ENCODE data around the gene TRAPPC5.

Gene TRAPPC5

DNA sequence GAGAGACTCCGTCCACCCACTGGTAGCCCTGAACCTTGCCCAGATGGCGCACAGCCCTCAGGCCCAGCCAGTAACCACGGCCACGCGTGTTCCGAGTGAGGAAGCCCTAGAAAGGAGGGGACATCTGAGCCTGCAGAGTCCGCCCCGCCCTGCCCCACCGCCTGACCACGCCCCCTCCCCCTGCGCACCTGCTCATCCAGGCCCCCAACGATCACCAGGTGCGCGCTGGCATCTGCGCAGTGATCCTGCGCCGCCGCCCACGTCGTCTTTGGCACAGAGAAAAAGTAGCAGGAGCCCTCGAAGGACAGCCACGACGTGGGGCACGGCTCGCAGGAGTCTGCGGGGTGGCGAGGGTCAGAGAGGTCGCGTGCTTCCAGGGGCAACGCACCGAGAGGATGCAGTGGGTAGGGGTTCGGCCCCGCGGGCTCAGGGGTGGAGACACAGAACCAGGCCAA is 49.2 kb downstream of the TRAPPC5 start:
- DNase-seq (ENCODE audit: insufficient read length, low spot score) (no peak), FAIRE-seq (no peak)

DNA sequence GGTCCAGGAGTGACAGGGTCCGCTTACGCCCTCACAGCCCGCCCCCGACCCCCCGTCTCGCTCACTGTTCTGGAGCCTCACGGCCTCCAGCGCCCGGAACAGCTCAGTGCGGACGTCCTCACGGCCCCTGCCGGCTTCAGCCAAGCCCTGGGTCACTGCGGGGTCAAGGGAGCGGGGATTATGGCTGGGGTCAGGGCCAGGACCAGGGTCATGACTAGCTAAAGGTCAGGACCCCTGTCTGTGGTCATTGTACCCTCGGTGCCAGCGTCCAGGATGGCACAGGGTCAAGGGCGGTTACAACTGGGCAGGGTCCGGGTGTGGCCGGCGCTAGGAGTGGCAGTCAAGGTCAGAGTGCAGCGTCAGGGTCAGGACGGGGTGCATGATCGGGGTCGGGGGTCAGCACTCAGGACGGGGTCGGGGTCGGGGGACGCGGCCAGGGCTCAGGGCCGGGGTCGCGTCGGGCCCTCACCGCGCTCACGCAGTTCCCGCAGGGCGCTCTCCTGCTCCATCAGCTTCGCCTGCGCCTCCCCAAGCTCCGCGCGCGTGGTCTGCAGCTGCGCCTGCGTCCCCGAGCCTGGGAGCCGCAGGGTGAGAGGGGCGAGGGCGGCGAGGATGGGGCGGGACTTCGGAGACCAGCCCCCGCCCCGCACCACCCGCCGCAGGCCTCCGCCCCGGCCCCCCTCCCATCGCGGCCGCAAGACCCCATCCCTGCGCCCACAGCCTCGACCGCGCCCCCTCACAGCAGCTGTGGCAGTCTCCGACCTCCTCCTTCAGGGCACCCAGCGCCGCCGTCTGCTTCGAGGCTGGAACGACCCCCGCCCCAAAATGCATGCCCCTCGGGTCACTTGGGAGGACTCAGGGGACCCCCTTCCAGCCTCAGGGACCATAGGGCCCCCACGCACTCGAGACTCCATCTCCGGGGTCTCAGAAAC is 49.9 kb downstream of the TRAPPC5 start:
- FAIRE-seq (no peak), DNase-seq (ENCODE audit: insufficient read length, low spot score) (no peak)

- no peak for FAIRE-seq
Measured at GRCh38 chr19:7731218-7731595, 50.6 kb downstream of the TRAPPC5 start.

GRCh38 chr19:7731615-7732014 is 51.0 kb downstream of the TRAPPC5 start:
- no peak for DNase-seq (ENCODE audit: insufficient read length, low spot score)
- FAIRE-seq = no peak

More at GRCh38 chr19:7731218-7731595, 50.6 kb downstream of the TRAPPC5 start:
- no peak for DNase-seq (ENCODE audit: insufficient read length, low spot score)

DNA sequence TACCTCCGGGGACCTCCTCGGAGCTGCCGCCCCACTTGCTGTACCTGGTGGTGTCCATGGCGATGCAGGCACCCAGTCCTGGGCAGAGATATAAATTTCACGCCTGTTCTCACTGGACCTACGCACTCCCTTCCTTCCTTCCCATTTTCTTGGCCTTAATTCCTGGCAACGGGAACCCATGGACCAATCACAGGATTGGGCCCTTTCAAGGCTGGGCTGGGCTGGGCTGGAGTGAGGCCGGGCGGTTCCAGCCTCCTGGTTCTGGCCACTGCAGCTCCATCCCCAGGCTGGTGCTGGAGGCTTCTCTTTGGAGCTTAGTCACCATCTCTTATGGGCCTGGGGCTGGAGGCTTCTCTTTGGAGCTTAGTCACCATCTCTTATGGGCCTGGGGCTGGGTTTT is 51.4 kb downstream of the TRAPPC5 start, which contains the start of gene CLEC4G:
CLEC4G (minus strand) TSS at position 66 of the 400 bp plus-strand sequence; CDS start at position 58, 8 bp downstream.
- DNase-seq (ENCODE audit: insufficient read length, low spot score) (no peak), FAIRE-seq (no peak)

DNA sequence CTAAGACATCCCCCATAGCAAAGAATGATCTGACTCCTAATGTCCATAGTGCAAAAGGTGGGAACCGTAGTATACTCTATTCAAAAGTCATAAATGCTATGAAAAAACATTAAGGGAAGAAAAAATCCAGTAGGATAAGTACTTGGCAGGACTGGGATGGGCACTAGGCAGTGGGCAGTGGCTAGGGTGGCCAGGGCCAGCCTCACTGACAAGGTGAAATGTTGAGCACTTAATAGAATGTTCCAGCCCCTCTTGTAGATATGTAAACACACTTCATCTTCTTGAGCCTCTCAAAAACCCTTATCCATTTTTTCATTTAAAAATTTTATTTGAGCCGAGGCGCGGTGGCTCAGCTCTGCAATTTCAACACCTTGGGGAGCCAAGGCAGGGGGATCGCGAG is 52.7 kb downstream of the TRAPPC5 start:
- FAIRE-seq = no peak
- no peak for DNase-seq (ENCODE audit: insufficient read length, low spot score)

DNA sequence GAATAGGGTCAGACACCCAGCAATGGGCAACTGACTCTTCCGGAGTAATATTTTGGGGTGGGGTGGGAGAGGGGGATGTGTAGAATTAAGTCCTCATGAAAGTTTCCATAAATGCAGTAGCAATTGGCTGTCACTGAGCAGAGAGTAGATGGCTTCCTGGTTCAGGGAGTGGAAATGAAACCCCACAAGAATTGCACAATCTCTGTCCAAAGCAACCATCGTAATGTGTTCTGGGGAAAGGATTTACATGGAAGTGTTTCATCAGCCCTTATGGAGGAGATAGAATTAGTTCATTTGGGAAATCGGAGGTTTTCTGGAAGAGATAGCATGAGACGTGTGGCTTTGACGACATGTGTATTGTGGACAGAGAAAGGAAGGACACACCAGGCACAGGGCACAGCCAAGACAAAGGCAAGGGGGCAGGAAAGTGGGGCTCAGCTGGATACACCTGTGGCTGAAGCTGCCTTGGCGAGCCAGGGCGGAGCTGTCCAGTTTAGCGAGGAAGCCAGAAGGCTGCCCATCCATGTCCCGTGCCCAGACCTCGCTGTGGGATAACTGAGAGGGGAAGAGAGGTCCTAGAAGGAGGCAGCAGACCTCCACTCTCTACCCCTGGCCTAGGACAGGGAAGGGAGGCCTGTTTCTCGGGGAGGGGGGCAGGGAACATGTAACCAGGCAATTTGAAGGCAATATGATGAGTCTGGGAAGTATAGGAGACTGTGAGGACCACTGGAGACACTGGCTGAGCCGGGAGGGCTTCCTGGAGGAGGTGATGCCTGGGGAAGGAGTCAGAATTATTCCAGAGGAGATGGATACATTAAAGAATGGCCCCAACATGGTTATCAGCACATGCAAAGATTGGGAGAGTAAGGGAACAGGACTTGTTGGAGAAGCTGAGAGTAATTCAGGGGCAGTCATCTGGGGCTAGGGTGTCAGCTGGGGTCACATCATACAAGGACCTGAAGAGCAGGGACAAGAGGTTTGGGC is 53.9 kb downstream of the TRAPPC5 start:
- DNase-seq (ENCODE audit: insufficient read length, low spot score) = no peak
- peak; percentile 33 for FAIRE-seq

DNA sequence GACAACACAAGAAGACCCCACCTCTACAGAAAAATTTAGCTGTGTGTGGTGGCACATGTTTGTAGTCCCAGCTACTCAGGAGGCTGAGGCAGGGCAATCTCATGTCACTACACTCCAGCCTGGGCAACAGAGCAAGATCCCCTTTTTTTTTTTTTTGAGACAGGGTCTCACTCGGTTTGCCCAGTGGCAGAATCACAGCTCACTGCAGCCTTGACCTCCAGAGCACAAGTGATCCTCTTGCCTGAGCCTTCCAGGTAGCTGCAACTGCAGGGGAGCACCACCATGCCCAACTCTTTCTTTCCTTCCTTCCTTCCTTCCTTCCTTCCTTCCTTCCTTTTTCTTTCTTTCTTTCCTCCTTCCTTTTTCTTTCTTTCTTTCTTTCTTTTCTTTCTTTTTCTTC is 55.5 kb downstream of the TRAPPC5 start:
- DNase-seq (ENCODE audit: insufficient read length, low spot score) = no peak
- no peak for FAIRE-seq

DNA sequence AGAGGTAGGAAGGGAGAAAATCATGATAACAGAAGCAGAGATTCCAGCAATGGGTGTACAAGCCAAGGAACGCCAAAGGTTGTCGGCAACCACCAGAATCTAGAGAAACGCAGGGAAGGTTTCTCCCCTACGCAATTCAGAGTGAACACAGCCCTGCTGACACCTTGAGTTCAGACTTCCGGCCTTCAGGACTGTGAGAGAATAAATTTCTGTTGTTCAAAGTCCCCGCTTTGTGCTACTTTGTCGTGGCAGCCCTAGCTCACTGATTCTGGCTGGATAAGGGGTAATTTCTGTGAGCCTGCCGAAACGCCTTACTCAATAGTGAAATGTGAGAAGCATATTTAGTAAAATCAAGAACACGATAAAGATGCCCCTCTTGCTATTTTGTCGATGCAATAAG is 56.6 kb downstream of the TRAPPC5 start:
- FAIRE-seq (no peak), DNase-seq (ENCODE audit: insufficient read length, low spot score) (no peak)

All from HTR-8/SVneo (cell line).